Chondrocyte (in vitro differentiated cells): Measurements from ENCODE around the gene FGF18. TPM values are rescaled to one million over a fixed set of nuclear protein-coding genes. Genes with fewer than 3 reads are reported as not detected.

Experiments
- DNase-seq: peaks from one replicate; pipeline ENCODE4 v3.0.0; 2021; ENCODE audit warnings: mixed read lengths, low spot score
- H3K27ac Mint-ChIP-seq: one replicate; pipeline ENCODE4 v1.8.0; 2021; ENCODE audit warnings: mild to moderate bottlenecking, moderate library complexity, mixed read lengths; ENCODE audit not compliant: unreplicated experiment
- H3K27me3 Mint-ChIP-seq: 2 replicates; pipeline ENCODE4 v1.8.0; 2021; ENCODE audit warnings: low read depth, mixed read lengths
- H3K36me3 Mint-ChIP-seq: 2 replicates; pipeline ENCODE4 v1.8.0; 2021; ENCODE audit warnings: low read depth, mixed read lengths
- H3K4me1 Mint-ChIP-seq: 2 replicates; pipeline ENCODE4 v1.8.0; 2021; ENCODE audit warnings: low read depth, mild to moderate bottlenecking, mixed read lengths
- H3K4me3 Mint-ChIP-seq: one replicate; pipeline ENCODE4 v1.8.0; 2021; ENCODE audit warnings: mild to moderate bottlenecking, moderate library complexity, mixed read lengths; ENCODE audit not compliant: unreplicated experiment
- H3K9me3 Mint-ChIP-seq: 2 replicates; pipeline ENCODE4 v1.8.0; 2021; ENCODE audit warnings: low read depth, mixed read lengths
- total RNA-seq: library from RNA; stranded (reverse); gene quantifications from 3 replicates; pipeline ENCODE4 v1.2.1, GENCODE V29; 2021
- TF ChIP-seq, protein P1 (sequence below): fragments of 200-600 bp; sonication (generic); IDR thresholded peaks from 2 replicates; pipeline ENCODE4 v1.5.0; 2021; ENCODE audit warnings: antibody characterized with exemption, mild to moderate bottlenecking, moderate library complexity

Gene FGF18
- total RNA-seq, 1 donor from 2014 or later = 2.1 TPM

DNA sequence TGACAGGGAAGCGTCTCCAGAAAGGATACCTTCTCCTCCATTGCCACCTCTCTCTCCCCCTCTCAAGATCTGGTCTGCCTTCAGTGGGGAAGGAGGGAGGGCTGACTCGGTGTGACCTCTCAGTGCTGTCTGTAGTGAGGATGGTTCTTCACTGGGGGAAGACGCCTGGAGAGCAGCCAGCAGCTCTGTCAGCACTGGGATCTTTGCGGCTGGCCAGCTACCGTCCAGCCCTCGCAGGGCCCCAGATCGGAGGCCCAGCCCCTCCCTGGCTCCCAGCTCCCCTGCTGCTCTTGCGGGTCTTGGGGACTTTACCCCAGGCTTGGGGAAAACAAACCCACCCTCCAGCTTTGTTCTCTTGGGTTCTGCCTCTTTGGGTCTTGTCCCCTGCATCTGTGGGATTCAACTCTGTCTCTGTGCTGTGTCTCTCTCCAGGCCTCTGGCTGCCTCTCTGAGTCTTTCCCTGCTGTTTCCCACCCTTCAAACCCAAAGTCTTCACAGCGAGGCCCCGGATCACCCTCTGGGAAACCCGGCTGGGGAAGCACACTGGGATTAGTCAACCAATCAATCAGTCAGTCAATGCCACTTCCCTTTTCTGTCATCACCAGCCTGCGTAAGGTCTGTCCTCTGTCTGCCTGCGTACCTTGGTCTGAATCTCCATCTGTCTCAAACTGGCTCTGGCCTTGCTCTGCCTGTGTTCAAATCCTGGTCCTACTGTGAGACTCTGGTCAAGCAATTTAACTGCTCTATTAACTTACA is 23.0 kb downstream of the FGF18 start:
- no peaks in the 10 kb centered on the region for H3K27me3 Mint-ChIP-seq
- H3K4me3 Mint-ChIP-seq = no peak overlapping the region
- TF ChIP-seq, protein P1, sequence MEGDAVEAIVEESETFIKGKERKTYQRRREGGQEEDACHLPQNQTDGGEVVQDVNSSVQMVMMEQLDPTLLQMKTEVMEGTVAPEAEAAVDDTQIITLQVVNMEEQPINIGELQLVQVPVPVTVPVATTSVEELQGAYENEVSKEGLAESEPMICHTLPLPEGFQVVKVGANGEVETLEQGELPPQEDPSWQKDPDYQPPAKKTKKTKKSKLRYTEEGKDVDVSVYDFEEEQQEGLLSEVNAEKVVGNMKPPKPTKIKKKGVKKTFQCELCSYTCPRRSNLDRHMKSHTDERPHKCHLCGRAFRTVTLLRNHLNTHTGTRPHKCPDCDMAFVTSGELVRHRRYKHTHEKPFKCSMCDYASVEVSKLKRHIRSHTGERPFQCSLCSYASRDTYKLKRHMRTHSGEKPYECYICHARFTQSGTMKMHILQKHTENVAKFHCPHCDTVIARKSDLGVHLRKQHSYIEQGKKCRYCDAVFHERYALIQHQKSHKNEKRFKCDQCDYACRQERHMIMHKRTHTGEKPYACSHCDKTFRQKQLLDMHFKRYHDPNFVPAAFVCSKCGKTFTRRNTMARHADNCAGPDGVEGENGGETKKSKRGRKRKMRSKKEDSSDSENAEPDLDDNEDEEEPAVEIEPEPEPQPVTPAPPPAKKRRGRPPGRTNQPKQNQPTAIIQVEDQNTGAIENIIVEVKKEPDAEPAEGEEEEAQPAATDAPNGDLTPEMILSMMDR = no peak
- H3K36me3 Mint-ChIP-seq = no peaks in the 10 kb centered on the region
- no peak overlapping the region for H3K27ac Mint-ChIP-seq
- H3K9me3 Mint-ChIP-seq = no peaks in the 10 kb centered on the region
- peaks cover 20% of the 10 kb centered on the region for H3K4me1 Mint-ChIP-seq
- DNase-seq = no peak

DNA sequence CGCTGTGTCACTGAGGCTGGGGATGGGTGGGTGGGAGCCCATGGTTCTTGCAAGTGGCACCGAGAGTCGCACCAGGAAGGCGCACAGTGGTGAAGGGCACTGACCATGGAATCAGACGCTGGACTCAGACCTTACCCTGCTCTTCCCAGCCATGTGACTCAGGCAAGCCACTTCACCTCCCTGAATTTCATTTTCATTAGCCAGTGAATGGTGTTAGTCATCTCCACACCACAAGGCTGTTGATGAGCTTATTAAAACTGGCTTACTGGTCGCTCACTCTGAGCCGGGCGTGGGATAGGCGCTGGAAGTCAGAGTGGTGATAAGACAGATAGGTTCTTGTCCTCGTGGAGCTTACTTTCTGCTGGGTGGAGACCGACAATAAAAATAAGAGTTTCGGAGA is 25.1 kb downstream of the FGF18 start:
- Mint-ChIP-seq H3K9me3 (no peaks in the 10 kb centered on the region), H3K4me1 (peaks cover 23% of the 10 kb centered on the region), H3K27me3 (peaks cover 7% of the 10 kb centered on the region), H3K27ac (no peak overlapping the region), H3K4me3 (no peak overlapping the region), H3K36me3 (no peaks in the 10 kb centered on the region)
- DNase-seq = no peak
- TF ChIP-seq, protein P1 = no peak

- H3K36me3 Mint-ChIP-seq = no peaks in the 10 kb centered on the region
Measured at GRCh38 chr5:171445644-171446516, 26.4 kb downstream of the FGF18 start.

GRCh38 chr5:171447226-171447625 is 27.8 kb downstream of the FGF18 start:
- no peak overlapping the region for H3K27ac Mint-ChIP-seq

More at GRCh38 chr5:171445644-171446516, 26.4 kb downstream of the FGF18 start:
- peaks cover 7% of the 10 kb centered on the region for H3K27me3 Mint-ChIP-seq
- H3K4me1 Mint-ChIP-seq = peaks cover 31% of the 10 kb centered on the region
- DNase-seq = no peak
- H3K9me3 Mint-ChIP-seq = no peaks in the 10 kb centered on the region
- peak overlapping the region; percentile 8 for H3K27ac Mint-ChIP-seq
- TF ChIP-seq, protein P1 = no peak
- no peak overlapping the region for H3K4me3 Mint-ChIP-seq

DNA sequence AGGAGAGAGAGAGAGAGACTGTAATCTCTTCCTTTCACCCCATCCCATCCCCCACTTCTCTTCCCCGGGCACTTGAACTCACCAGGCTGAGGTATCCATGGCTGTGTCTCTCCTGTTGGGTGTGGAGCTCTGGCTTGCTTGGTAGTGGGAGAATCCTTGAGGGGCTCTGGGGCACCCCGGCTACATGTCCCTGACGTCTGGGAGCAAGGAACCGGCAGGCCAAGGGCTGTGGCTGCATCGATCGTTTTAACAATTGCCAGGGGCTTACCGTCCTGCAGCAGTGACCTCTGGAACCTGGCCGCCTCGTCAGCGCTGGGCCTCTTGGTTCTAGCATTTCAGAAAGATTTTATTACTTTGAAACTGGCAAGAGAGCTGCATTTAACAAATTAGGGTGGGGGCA is 30.0 kb downstream of the FGF18 start:
- Mint-ChIP-seq H3K9me3 (no peaks in the 10 kb centered on the region), H3K4me1 (peaks cover 20% of the 10 kb centered on the region), H3K4me3 (no peak overlapping the region), H3K27ac (no peak overlapping the region), H3K36me3 (peaks cover 2% of the 10 kb centered on the region), H3K27me3 (peaks cover 7% of the 10 kb centered on the region)
- DNase-seq = no peak
- TF ChIP-seq, protein P1 = no peak

More at GRCh38 chr5:171447226-171447625, 27.8 kb downstream of the FGF18 start:
- Mint-ChIP-seq H3K4me1 (peaks cover 27% of the 10 kb centered on the region), H3K9me3 (no peaks in the 10 kb centered on the region), H3K4me3 (no peak overlapping the region), H3K27me3 (peaks cover 7% of the 10 kb centered on the region), H3K36me3 (no peaks in the 10 kb centered on the region)
- DNase-seq = no peak
- TF ChIP-seq, protein P1 = no peak
